Tibial nerve (tissue), 4 donors: ENCODE results near the gene FAM174A. TPM values are rescaled to one million over a fixed set of nuclear protein-coding genes. Genes with fewer than 3 reads are reported as not detected.

Experiments used
- DNase-seq, 2 donors: peaks; one replicate each; pipeline ENCODE4 v3.0.0-alpha.2; 2019; ENCODE audit warnings: low spot score in 2 of 2
- H3K27ac ChIP-seq, 4 donors: fragments of 200-600 bp; sonication (generic) in 3 of 4; one replicate each; pipeline ENCODE4 v1.5.1; 2017 to 2019; ENCODE audit warnings: mild to moderate bottlenecking in 1 of 4
- H3K27me3 ChIP-seq, 2 donors: fragments of 200-600 bp; sonication (generic) in 1 of 2; one replicate each; pipeline versions ENCODE4 v1.5.1 to v1.6.0; 2017 to 2019
- H3K36me3 ChIP-seq, 3 donors: fragments of 200-600 bp; sonication (generic); one replicate each; pipeline ENCODE4 v1.5.1; 2018 to 2019
- H3K4me1 ChIP-seq, 4 donors: fragments of 200-600 bp; sonication (generic) in 3 of 4; one replicate each; pipeline ENCODE4 v1.5.1; 2017 to 2019
- H3K4me3 ChIP-seq, 4 donors: fragments of 200-600 bp; sonication (generic) in 3 of 4; one replicate each; pipeline ENCODE4 v1.5.1; 2017 to 2019; ENCODE audit warnings: mild to moderate bottlenecking in 1 of 4, moderate library complexity in 1 of 4
- H3K9me3 ChIP-seq, 4 donors: fragments of 200-600 bp; sonication (generic) in 3 of 4; one replicate each; pipeline ENCODE4 v1.5.1; 2017 to 2019
- CTCF ChIP-seq, 5 experiments: fragments of 200-600 bp in 3 of 5; fragments of 450-650 bp in 2 of 5; sonication (generic) in 3 of 5; IDR thresholded peaks; one replicate each; pipeline ENCODE4 v1.5.1; 2016 to 2019; ENCODE audit warnings: antibody characterized with exemption in 5 of 5, mild to moderate bottlenecking in 3 of 5, moderate library complexity in 2 of 5
- EP300 ChIP-seq, 2 donors: sonication (generic); formaldehyde crosslinking; IDR thresholded peaks; one replicate each; pipeline ENCODE4 v1.6.1; 2017; ENCODE audit warnings: antibody characterized with exemption in 2 of 2, mild to moderate bottlenecking in 1 of 2
- POLR2A ChIP-seq, 2 donors: fragments of 450-650 bp; IDR thresholded peaks; one replicate each; pipeline ENCODE4 v1.6.1; 2017; ENCODE audit warnings: antibody characterized with exemption in 2 of 2, mild to moderate bottlenecking in 2 of 2, moderate library complexity in 2 of 2
- WGBS, 2 donors: methylation state at CpG; one replicate each; pipeline ENCODE4 v1.1.5; 2018; 5-methylcytosine and 5-hydroxymethylcytosine counted together
- total RNA-seq, 4 donors: library from RNA; depleted of rRNA; stranded (reverse); fragments of >200 nt; gene quantifications; one replicate each; pipeline ENCODE4 v1.1.0, GENCODE V29; 2016

FAM174A gene
- total RNA-seq, 4 donors from 2014 or later, result 39.5 to 66.9 (median 45.5) TPM

GRCh38 chr5:100584069-100584468 is 48.9 kb downstream of the FAM174A start:
- no peak for DNase-seq
- H3K4me3 ChIP-seq, result no peak overlapping the region
- 69 to 76% methylated on average over 1 of the region's 1 CpG for WGBS, 2 donors
- H3K27me3 ChIP-seq, result no peaks in the 10 kb centered on the region
- TF ChIP-seq CTCF (IDR thresholded peaks at IDR 0.05) (no peak), POLR2A (IDR thresholded peaks at IDR 0.05) (no peak), EP300 (IDR thresholded peaks at IDR 0.05) (no peak)
- no peaks in the 10 kb centered on the region for H3K9me3 ChIP-seq
- H3K4me1 ChIP-seq, result no peaks in the 10 kb centered on the region
- no peak overlapping the region for H3K27ac ChIP-seq
- H3K36me3 ChIP-seq, result peaks cover 0 to 18% (median 0%) of the 10 kb centered on the region in 3 donors

- Histone ChIP-seq H3K4me1 (no peaks in the 10 kb centered on the region), H3K9me3 (no peaks in the 10 kb centered on the region), H3K4me3 (no peak overlapping the region), H3K36me3 (peaks cover 0 to 18% (median 0%) of the 10 kb centered on the region in 3 donors), H3K27me3 (no peaks in the 10 kb centered on the region), H3K27ac (no peak overlapping the region)
- WGBS, 2 donors, result 72 to 79% methylated on average over 5 of the region's 5 CpGs
- TF ChIP-seq EP300 (IDR thresholded peaks at IDR 0.05) (no peak), POLR2A (IDR thresholded peaks at IDR 0.05) (no peak), CTCF (IDR thresholded peaks at IDR 0.05) (no peak)
- no peak for DNase-seq
These were observed 49.7 kb downstream of the FAM174A start for GRCh38 chr5:100584889-100585288.

- DNase-seq, result no peak
- TF ChIP-seq POLR2A (IDR thresholded peaks at IDR 0.05) (no peak), CTCF (IDR thresholded peaks at IDR 0.05) (no peak), EP300 (IDR thresholded peaks at IDR 0.05) (no peak)
- WGBS, 2 donors, result 98% methylated on average over 1 of the region's 1 CpG
- Histone ChIP-seq H3K36me3 (peaks cover 0 to 7% (median 0%) of the 10 kb centered on the region in 3 donors), H3K9me3 (no peaks in the 10 kb centered on the region), H3K4me3 (no peak overlapping the region), H3K27ac (no peak overlapping the region), H3K27me3 (no peaks in the 10 kb centered on the region), H3K4me1 (no peaks in the 10 kb centered on the region)
These were observed 55.7 kb downstream of the FAM174A start for GRCh38 chr5:100590867-100591266.

- DNase-seq, result no peak
- WGBS, 2 donors, result 59 to 72% methylated on average over 7 of the region's 7 CpGs
- H3K4me1 ChIP-seq, result no peaks in the 10 kb centered on the region
- TF ChIP-seq POLR2A (IDR thresholded peaks at IDR 0.05) (no peak), EP300 (IDR thresholded peaks at IDR 0.05) (no peak), CTCF (IDR thresholded peaks at IDR 0.05) (no peak)
- no peak overlapping the region for H3K4me3 ChIP-seq
- no peaks in the 10 kb centered on the region for H3K9me3 ChIP-seq
- no peaks in the 10 kb centered on the region for H3K36me3 ChIP-seq
- H3K27ac ChIP-seq, result no peak overlapping the region
- H3K27me3 ChIP-seq, result no peaks in the 10 kb centered on the region
These were observed 60.1 kb downstream of the FAM174A start for GRCh38 chr5:100595152-100595811.

- no peaks in the 10 kb centered on the region for H3K36me3 ChIP-seq
- DNase-seq, result no peak
- H3K4me1 ChIP-seq, result no peaks in the 10 kb centered on the region
- no peak for TF ChIP-seq POLR2A (IDR thresholded peaks at IDR 0.05)
- TF ChIP-seq EP300 (IDR thresholded peaks at IDR 0.05), result no peak
- TF ChIP-seq CTCF (IDR thresholded peaks at IDR 0.05), result no peak
- no peak overlapping the region for H3K27ac ChIP-seq
- H3K9me3 ChIP-seq, result no peaks in the 10 kb centered on the region
- H3K27me3 ChIP-seq, result no peaks in the 10 kb centered on the region
- H3K4me3 ChIP-seq, result no peak overlapping the region
- 81 to 84% methylated on average over 3 of the region's 3 CpGs for WGBS, 2 donors
These were observed 60.6 kb downstream of the FAM174A start for GRCh38 chr5:100595812-100596173.
